Measurements from ENCODE around the gene JARID2.

JARID2 gene

GRCh38 chr6:15382712-15383111 is 136.8 kb downstream of the JARID2 start:
- no peak for FAIRE-seq

- no peak for FAIRE-seq
These were observed 139.0 kb downstream of the JARID2 start for GRCh38 chr6:15384901-15385300.

GRCh38 chr6:15385521-15385920 is 139.7 kb downstream of the JARID2 start:
- FAIRE-seq, result no peak

- FAIRE-seq, result no peak
These were observed 140.4 kb downstream of the JARID2 start for GRCh38 chr6:15386110-15386755.

- no peak for FAIRE-seq
These were observed 140.9 kb downstream of the JARID2 start for GRCh38 chr6:15386756-15387112.

GRCh38 chr6:15387118-15387517 is 141.2 kb downstream of the JARID2 start:
- FAIRE-seq, result no peak

DNA sequence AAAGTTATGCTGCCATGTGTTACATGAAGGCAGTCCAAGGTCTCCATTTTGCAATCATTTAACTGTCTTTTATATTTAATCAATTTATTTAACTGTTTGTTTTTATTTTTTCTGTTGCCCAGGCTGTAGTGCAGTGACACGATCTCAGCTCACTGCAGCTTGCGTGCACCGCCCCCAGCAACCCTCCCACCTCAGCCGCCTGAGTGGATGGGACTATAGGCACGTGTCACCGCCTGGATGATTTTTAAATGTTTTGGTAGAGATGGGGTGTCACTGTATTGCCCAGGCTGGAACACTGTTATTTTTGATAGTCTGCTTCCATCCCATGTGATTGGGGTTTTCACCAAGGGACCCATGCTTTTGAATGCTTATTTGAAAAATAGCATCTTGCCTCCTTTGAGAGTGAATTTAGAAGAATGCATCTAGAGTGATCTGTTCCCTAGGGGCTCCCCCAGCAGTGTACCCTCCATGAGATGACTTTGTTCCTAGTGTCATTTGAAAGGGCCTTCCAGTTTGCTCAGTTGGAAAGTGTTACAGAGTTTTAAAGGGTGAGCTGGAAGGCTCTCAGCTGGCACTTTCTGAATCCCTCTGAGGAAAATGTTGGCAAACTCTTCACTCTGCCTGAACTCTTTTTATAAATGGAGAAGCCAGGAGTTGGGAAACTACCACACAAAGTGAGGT is 143.4 kb downstream of the JARID2 start:
- FAIRE-seq, result no peak

DNA sequence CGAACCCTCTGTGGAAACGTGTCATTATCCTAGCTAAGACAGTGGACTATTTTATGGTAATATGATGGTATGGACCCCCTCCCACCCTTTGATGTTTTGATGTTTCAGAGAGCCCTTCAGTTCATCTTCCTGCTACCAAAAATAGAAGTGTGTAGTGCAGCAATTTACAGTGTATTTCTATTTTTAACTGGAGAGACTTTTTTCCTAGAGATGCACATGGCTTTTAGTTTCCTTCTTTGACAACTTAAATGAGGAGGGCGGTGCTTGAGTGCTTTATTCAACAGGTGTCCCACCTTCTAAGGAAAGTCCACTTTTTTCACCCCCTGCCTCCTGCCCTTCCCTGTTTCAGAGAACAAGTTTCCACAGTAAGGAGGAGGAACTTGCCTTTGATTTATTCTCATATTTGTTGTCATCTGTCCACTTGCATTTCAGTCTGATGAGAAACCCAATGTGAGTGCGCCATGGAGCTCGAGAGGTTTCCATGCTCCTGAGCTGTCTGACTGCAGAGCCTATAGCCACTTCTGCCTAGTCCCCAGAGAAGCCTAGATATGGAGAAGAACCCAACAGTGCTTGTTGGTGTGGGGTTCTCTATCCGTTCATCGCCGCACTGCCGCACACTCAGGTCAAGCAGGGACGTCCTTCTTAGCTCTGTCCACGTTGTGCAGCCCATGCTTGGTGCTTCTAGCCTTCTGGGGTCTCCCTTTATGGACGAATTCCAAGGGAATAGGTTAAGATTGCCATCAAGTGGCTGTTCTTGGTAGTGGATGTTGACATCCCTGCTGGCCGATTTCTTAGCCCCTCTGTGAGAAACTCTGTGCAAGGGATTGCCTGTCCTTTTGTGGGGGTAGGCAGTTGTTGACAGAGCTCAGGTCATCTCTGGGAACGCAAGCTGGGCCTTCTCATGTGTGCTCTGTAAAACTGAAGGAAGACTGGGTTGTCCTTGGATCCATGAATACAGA is 144.2 kb downstream of the JARID2 start:
- no peak for FAIRE-seq

DNA sequence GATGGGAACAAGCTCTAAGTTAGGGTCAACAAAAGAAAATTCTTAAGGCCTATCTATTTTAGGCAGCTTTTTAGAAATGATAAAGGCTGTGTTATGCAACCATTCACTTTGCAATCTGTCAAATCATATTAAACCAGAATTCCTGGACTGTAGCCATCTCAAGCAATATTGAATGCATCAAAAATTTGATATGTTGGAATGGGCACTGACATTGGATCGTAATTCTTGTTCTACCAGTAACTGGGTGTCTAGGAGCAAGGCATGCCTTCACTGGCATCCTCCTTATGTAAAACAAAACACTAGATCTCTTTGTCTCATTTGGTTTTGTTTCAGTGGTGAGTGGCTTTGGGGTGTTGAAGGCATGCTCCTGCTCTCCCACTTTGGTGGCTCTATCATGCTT is 145.6 kb downstream of the JARID2 start:
- no peak for FAIRE-seq

DNA sequence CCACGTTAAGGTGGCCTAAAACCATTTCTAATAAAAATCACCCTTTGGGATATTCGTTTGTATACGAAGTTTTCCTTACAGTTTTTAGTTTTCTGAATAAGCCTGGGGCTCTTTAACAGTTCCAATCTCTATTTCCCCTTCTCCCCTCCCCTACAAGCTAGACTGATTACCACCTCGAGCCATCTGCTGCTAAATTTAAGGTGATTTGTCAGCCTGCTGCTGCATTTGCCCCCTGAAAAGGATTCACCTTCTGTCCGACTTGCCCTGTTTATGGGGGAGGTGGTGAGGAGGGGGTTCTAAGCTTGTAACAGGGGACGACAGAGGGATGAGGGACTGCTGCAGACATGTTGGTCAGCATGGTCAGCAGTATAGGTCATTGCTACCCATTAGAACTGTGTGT is 146.3 kb downstream of the JARID2 start:
- no peak for FAIRE-seq

- FAIRE-seq, result no peak
These were observed 147.7 kb downstream of the JARID2 start for GRCh38 chr6:15393605-15394004.

DNA sequence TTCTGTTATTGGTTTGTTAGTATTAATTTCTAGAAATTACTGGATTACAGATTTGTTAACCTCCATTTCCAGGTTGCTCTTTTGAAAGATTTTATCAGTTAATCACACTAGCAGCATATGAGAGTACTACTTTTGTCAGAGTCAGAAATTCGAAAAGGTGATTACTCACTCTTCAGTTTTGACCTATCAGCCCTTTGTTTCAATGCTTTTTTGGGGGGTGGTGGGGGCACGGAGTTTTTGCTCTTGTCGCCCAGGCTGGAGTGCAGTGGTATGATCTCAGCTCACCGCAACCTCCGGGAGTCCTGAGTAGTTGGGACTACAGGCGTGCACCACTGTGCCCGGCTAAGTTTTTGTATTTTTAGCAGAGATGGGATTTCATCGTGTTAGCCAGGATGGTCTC is 149.2 kb downstream of the JARID2 start:
- FAIRE-seq, result no peak

GRCh38 chr6:15396808-15397207 is 150.9 kb downstream of the JARID2 start:
- no peak for FAIRE-seq

GRCh38 chr6:15398633-15399275 is 152.9 kb downstream of the JARID2 start:
- FAIRE-seq, result no peak

GRCh38 chr6:15399641-15400470 is 154.0 kb downstream of the JARID2 start:
- no peak for FAIRE-seq

GRCh38 chr6:15400572-15401004 is 154.7 kb downstream of the JARID2 start:
- no peak for FAIRE-seq

GRCh38 chr6:15401120-15401519 is 155.3 kb downstream of the JARID2 start:
- no peak for FAIRE-seq

- FAIRE-seq, result no peak
These were observed 155.9 kb downstream of the JARID2 start for GRCh38 chr6:15401769-15402250.

DNA sequence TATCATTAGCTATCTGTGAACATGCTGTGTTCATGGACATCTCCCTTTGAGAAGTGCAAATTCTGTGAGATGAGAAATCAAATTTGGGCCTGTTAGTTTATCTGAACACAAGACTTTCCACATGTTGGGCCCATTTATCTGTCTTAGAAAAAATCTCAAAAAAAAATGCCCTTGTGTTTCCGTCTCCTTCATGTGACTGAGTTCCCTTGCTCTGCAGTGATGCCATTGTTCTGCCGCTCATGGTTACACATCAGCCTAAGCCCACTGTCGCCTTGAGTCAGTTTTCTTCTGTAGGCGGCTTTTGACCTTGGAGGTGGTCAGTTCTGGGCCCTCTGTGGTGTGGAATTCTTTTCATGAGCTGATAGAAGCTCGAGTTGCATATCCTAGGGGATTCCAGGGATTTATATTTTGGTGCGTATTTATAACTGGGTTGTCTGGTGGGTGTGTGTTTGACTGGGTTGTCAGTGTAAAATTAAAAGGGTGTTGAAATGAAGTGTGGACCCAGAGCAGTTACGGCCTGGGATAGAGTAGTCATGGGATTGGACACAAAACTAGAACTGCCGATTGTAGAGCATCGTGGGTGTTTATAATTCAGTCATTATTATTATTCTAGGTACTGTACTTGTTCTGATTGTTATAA is 156.7 kb downstream of the JARID2 start:
- FAIRE-seq, result no peak

- FAIRE-seq, result no peak
These were observed 157.4 kb downstream of the JARID2 start for GRCh38 chr6:15403094-15403755.

GRCh38 chr6:15404685-15404980 is 158.8 kb downstream of the JARID2 start:
- no peak for FAIRE-seq

Measured in G401.6 (cell line).